B cell (primary cell): ENCODE results near the gene ANKRD11. TPM values are rescaled to one million over a fixed set of nuclear protein-coding genes. Genes with fewer than 3 reads are reported as not detected.
A peak's percentile ranks its signal among the peaks of the same experiment; 100 is the strongest.

Experiments
- ATAC-seq: fragments of 200-7000 bp; cut with Tn5 transposase; one replicate; pipeline ENCODE4 v1.10.0; 2021; ENCODE audit warnings: low read depth, mild to moderate bottlenecking, moderate number of reproducible peaks, moderate library complexity
- CTCF ChIA-PET: fragments of 350-600 bp; sonication (Branson Sonifier 250); formaldehyde crosslinking; loops from one replicate; lab custom pipeline; 2021; ENCODE audit warnings: antibody characterized with exemption, inconsistent platforms; lab: Charles Lee
- POLR2A ChIA-PET: fragments of 350-600 bp; sonication (Branson Sonifier 250); formaldehyde crosslinking; loops from one replicate; lab custom pipeline; 2021; ENCODE audit warnings: antibody characterized with exemption; lab: Charles Lee
- DNase-seq: peaks from one replicate; pipeline ENCODE4 v3.0.0; 2013
- H2AFZ ChIP-seq: 2 replicates; pipeline ENCODE4 v1.6.1; 2012; ENCODE audit warnings: mild to moderate bottlenecking, low read depth, low read length; ENCODE audit not compliant: insufficient read depth, poor library complexity, severe bottlenecking
- H3K27ac ChIP-seq, 2 donors: 1 replicate in 1 of 2; 2 replicates in 1 of 2; pipeline ENCODE4 v1.5.1; 2012 to 2013; ENCODE audit warnings: low read length in 2 of 2, mild to moderate bottlenecking in 2 of 2, moderate library complexity in 1 of 2
- H3K27me3 ChIP-seq, 4 experiments: fragments of 200-600 bp in 1 of 4; sonication (generic) in 1 of 4; replicated peaks in 1 of 4; 1 replicate in 2 of 4; 2 replicates in 2 of 4; pipeline versions ENCODE4 v1.6.1 to v1.7.0; 2013 to 2016; ENCODE audit warnings: low read length in 3 of 4, mild to moderate bottlenecking in 2 of 4, mixed read lengths in 1 of 4, moderate library complexity in 1 of 4; ENCODE audit not compliant: insufficient read depth in 4 of 4, control insufficient read depth in 3 of 4; ENCODE audit errors: control extremely low read depth in 1 of 4
- H3K36me3 ChIP-seq, 2 experiments: replicated peaks in 1 of 2; 1 replicate in 1 of 2; 2 replicates in 1 of 2; pipeline versions ENCODE4 v1.6.1 to v1.7.1; 2013; ENCODE audit warnings: low read length in 1 of 2; ENCODE audit not compliant: insufficient read depth in 2 of 2, control insufficient read depth in 1 of 2; ENCODE audit errors: control extremely low read depth in 1 of 2, extremely low read depth in 1 of 2
- H3K4me1 ChIP-seq, 2 donors: fragments of 200-600 bp in 1 of 2; sonication (generic) in 1 of 2; 1 replicate in 1 of 2; 2 replicates in 1 of 2; pipeline versions ENCODE4 v1.5.1 to v1.6.1; 2013 to 2017; ENCODE audit warnings: low read length in 2 of 2; ENCODE audit not compliant: control insufficient read depth in 2 of 2, insufficient read depth in 2 of 2
- H3K4me2 ChIP-seq: replicated peaks from 2 replicates; pipeline ENCODE3; 2012; ENCODE audit warnings: mild to moderate bottlenecking, low read depth, low read length; ENCODE audit not compliant: poor library complexity, severe bottlenecking
- H3K4me3 ChIP-seq, 5 experiments: fragments of 200-600 bp in 1 of 5; sonication (generic) in 1 of 5; 1 replicate in 3 of 5; 2 replicates in 2 of 5; pipeline versions ENCODE4 v1.5.1 to v1.7.0; 2011 to 2016; ENCODE audit warnings: low read length in 4 of 5, mild to moderate bottlenecking in 4 of 5, low read depth in 2 of 5, control low read depth in 1 of 5, moderate library complexity in 1 of 5; ENCODE audit not compliant: insufficient read depth in 1 of 5; ENCODE audit errors: control extremely low read depth in 1 of 5, extremely low read depth in 1 of 5
- H3K79me2 ChIP-seq: fragments of 200-600 bp; sonication (generic); one replicate; pipeline ENCODE4 v1.6.0; 2016; ENCODE audit warnings: low read length; ENCODE audit not compliant: control insufficient read depth, insufficient read depth
- H3K9ac ChIP-seq: fragments of 200-600 bp; sonication (generic); 2 replicates; pipeline ENCODE4 v1.6.1; 2017; ENCODE audit warnings: mild to moderate bottlenecking, low read length, moderate library complexity
- H3K9me3 ChIP-seq, 3 donors: one replicate each; pipeline versions ENCODE4 v1.6.1 to v1.7.1; 2013; ENCODE audit warnings: low read length in 2 of 3; ENCODE audit not compliant: control insufficient read depth in 2 of 3, insufficient read depth in 1 of 3; ENCODE audit errors: control extremely low read depth in 1 of 3
- H4K20me1 ChIP-seq: 2 replicates; pipeline ENCODE4 v1.6.0; 2012; ENCODE audit warnings: mild to moderate bottlenecking, low read length; ENCODE audit not compliant: insufficient read depth, control insufficient read depth, poor library complexity, severe bottlenecking
- H3K27ac Mint-ChIP-seq: one replicate; pipeline ENCODE4 v1.8.0; 2021; ENCODE audit warnings: mixed read lengths
- H3K27me3 Mint-ChIP-seq: one replicate; pipeline ENCODE4 v1.8.0; 2021; ENCODE audit warnings: mixed read lengths
- H3K4me1 Mint-ChIP-seq: one replicate; pipeline ENCODE4 v1.8.0; 2021; ENCODE audit warnings: mixed read lengths
- H3K4me3 Mint-ChIP-seq: one replicate; pipeline ENCODE4 v1.8.0; 2021; ENCODE audit warnings: mixed read lengths
- H3K9me3 Mint-ChIP-seq: one replicate; pipeline ENCODE4 v1.8.0; 2022; ENCODE audit warnings: mixed read lengths; ENCODE audit not compliant: insufficient read depth
- CTCF ChIP-seq: fragments of 200-600 bp; IDR thresholded peaks from one replicate; pipeline ENCODE4 v1.8.0; 2022; ENCODE audit warnings: antibody characterized with exemption, mild to moderate bottlenecking
- EZH2 ChIP-seq: IDR thresholded peaks from 2 replicates; pipeline ENCODE4 v1.6.1; 2012; ENCODE audit warnings: borderline replicate concordance, low read depth, mild to moderate bottlenecking, moderate library complexity, low read length; ENCODE audit not compliant: insufficient read depth, poor library complexity, severe bottlenecking
- WGBS: methylation state at CpG from one replicate; pipeline ENCODE4 v1.1.5; 2013; ENCODE audit warnings: missing lambda C conversion rate; ENCODE audit not compliant: insufficient coverage; 5-methylcytosine and 5-hydroxymethylcytosine counted together
- intact Hi-C: fragments of 100-400 bp; cut with micrococcal nuclease; formaldehyde crosslinking; loops from one replicate; pipeline ENCODE4 v1.10.0; 2022
- polyA plus RNA-seq: library from polyadenylated mRNA; depleted of rRNA; stranded (reverse); fragments of >200 nt; gene quantifications from 2 replicates; pipeline ENCODE4 v1.2.3, GENCODE V29; 2012
- small RNA-seq: library from RNA; depleted of rRNA; stranded (forward); fragments of <200 nt; gene quantifications from one replicate; pipeline ENCODE3, GENCODE V24; 2012; ENCODE audit warnings: low replicate concordance, low read depth; ENCODE audit not compliant: insufficient read length
- total RNA-seq, 2 donors: library from RNA; stranded (reverse); fragments of 120-200 nt in 1 of 2; gene quantifications; 1 replicate in 1 of 2; 2 replicates in 1 of 2; pipeline versions ENCODE4 v1.2.3 to v1.2.4, GENCODE V29; 2013 to 2022

The ANKRD11 gene
- total and polyA plus RNA-seq, 2 donors (not counting 1 experiment from before 2014, with no cell fraction given) = 67.9 to 314 TPM

DNA sequence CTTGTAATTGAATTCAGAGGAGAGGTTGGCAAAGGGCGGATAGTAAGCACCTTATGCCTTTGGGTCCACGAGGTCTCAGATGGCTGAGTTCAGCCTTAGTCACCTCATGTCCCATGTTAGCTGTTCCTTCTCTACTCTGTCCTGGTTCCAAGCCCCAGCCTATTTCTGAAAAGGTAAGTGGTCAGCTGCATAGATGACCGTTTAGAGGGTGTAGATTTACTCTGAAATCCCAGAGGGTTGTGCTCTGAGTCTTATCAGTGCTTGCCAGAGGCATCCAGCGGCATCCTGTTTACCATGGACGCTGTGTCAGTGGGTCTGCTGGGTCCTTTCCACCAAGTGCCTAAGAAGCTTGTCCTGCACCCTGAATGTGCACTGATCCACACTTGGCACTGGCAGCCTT lies 271.0 kb downstream of the ANKRD11 start:
- DNase-seq = no peak
- no peaks in the 10 kb centered on the region for H3K27me3 Mint-ChIP-seq
- Histone ChIP-seq H3K4me1 (peaks cover 12 to 17% of the 10 kb centered on the region in 2 donors), H3K4me2 (no peak overlapping the region), H3K9me3 (no peaks in the 10 kb centered on the region), H4K20me1 (no peaks in the 10 kb centered on the region), H3K27ac (no peak overlapping the region), H3K9ac (no peak overlapping the region), H3K79me2 (peaks cover 18% of the 10 kb centered on the region), H2AFZ (no peak overlapping the region), H3K27me3 (no peaks in the 10 kb centered on the region), H3K36me3 (peaks cover 1 to 29% of the 10 kb centered on the region in 2 experiments), H3K4me3 (no peak overlapping the region)
- 59% methylated on average over 3 of the region's 5 CpGs for WGBS
- intact Hi-C loops = loop anchor here (5.0 to 10.0 kb wide), 2 partner anchors 125 to 767 kb away; partner anchors contain the start of genes ACSF3 and ZFPM1
- H3K4me1 Mint-ChIP-seq = peaks cover 19% of the 10 kb centered on the region
- no peak for ATAC-seq
- ChIA-PET CTCF (interaction anchor here (0.6 to 0.8 kb wide), 2 partner anchors 17 to 242 kb away, joined by 3 to 4 read pairs; no protein-coding TSS in a partner anchor), POLR2A (no interaction called here)
- no peaks in the 10 kb centered on the region for H3K9me3 Mint-ChIP-seq
- peak overlapping the region; percentile 60 for H3K4me3 Mint-ChIP-seq
- no peak overlapping the region for H3K27ac Mint-ChIP-seq
- TF ChIP-seq EZH2 (no peak), CTCF (no peak)

Small RNAs within 50 kb of the gene (small RNA-seq; reads per million reads assigned to genes)
- not detected for gene RNU6-430P

Other genes starting within 250 kb of the ANKRD11 start
- gene SPG7, start 17.8 kb upstream of the ANKRD11 start, total RNA-seq = 146 and 153 TPM in 2 replicates
- gene SPG7, start 17.8 kb upstream of the ANKRD11 start, polyA plus RNA-seq = 157 and 239 TPM in 2 replicates
- 3,172 and 3,184 TPM in 2 replicates for gene RPL13, start 70.1 kb upstream of the ANKRD11 start, total RNA-seq
- gene RPL13, start 70.1 kb upstream of the ANKRD11 start, polyA plus RNA-seq = 8,110 and 11,676 TPM in 2 replicates
- gene CPNE7, start 85.2 kb upstream of the ANKRD11 start, total RNA-seq = 0.61 and 0.76 TPM in 2 replicates
- gene CPNE7, start 85.2 kb upstream of the ANKRD11 start, polyA plus RNA-seq = 0.51 and 1.0 TPM in 2 replicates
- gene DPEP1, start 123.1 kb upstream of the ANKRD11 start, total RNA-seq = not detected in 2 replicates
- gene DPEP1, start 123.1 kb upstream of the ANKRD11 start, polyA plus RNA-seq = not detected in 2 replicates
- 88.1 and 90.0 TPM in 2 replicates for gene CHMP1A, start 167.1 kb upstream of the ANKRD11 start, total RNA-seq
- 80.4 and 92.6 TPM in 2 replicates for gene CHMP1A, start 167.1 kb upstream of the ANKRD11 start, polyA plus RNA-seq
- 12.6 and 15.0 TPM in 2 replicates for gene SPATA33, start 167.3 kb upstream of the ANKRD11 start, total RNA-seq
- 3.5 and 3.6 TPM in 2 replicates for gene SPATA33, start 167.3 kb upstream of the ANKRD11 start, polyA plus RNA-seq
- gene CDK10, start 196.1 kb upstream of the ANKRD11 start, total RNA-seq = 114 and 119 TPM in 2 replicates
- 145 and 225 TPM in 2 replicates for gene CDK10, start 196.1 kb upstream of the ANKRD11 start, polyA plus RNA-seq
- 15.9 and 16.4 TPM in 2 replicates for gene SPATA2L, start 211.1 kb upstream of the ANKRD11 start, total RNA-seq
- 32.1 and 33.0 TPM in 2 replicates for gene SPATA2L, start 211.1 kb upstream of the ANKRD11 start, polyA plus RNA-seq
- 14.6 and 15.1 TPM in 2 replicates for gene VPS9D1, start 230.3 kb upstream of the ANKRD11 start, total RNA-seq
- gene VPS9D1, start 230.3 kb upstream of the ANKRD11 start, polyA plus RNA-seq = 17.0 and 24.0 TPM in 2 replicates
- gene ZNF276, start 231.0 kb upstream of the ANKRD11 start, total RNA-seq = 82.7 and 87.3 TPM in 2 replicates
- gene ZNF276, start 231.0 kb upstream of the ANKRD11 start, polyA plus RNA-seq = 98.2 and 110 TPM in 2 replicates